ENCODE measurements around the gene LIN7A. TPM values are rescaled to one million over a fixed set of nuclear protein-coding genes. Genes with fewer than 3 reads are reported as not detected.

LIN7A gene
- total RNA-seq, 4 donors from 2014 or later, result 5.3 to 9.3 (median 5.6) TPM

GRCh38 chr12:80968326-80968725 lies 30.6 kb upstream of the LIN7A start:
- H3K36me3 ChIP-seq, result no peaks in the 10 kb centered on the region
- DNase-seq (ENCODE audit: extremely low spot score), result no peak
- no peak overlapping the region for H3K4me3 ChIP-seq
- no peaks in the 10 kb centered on the region for H3K27me3 ChIP-seq
- H3K27ac ChIP-seq (replicated peaks in 1 of 4), result no peak overlapping the region
- no peaks in the 10 kb centered on the region for H3K9me3 ChIP-seq
- TF ChIP-seq CTCF (IDR thresholded peaks at IDR 0.05) (no peak), EP300 (IDR thresholded peaks at IDR 0.05) (no peak), POLR2A (IDR thresholded peaks at IDR 0.05; ENCODE audit: low read depth) (no peak), POLR2AphosphoS5 (IDR thresholded peaks at IDR 0.05) (no peak)
- no peaks in the 10 kb centered on the region for H3K4me1 ChIP-seq
- intact Hi-C loops (cut with DNase I), result no loop called here

GRCh38 chr12:80967565-80967964 lies 29.8 kb upstream of the LIN7A start:
- intact Hi-C loops (cut with DNase I), result no loop called here
- Histone ChIP-seq H3K27me3 (no peaks in the 10 kb centered on the region), H3K9me3 (no peaks in the 10 kb centered on the region), H3K27ac (replicated peaks in 1 of 4) (no peak overlapping the region), H3K4me3 (no peak overlapping the region), H3K4me1 (no peaks in the 10 kb centered on the region), H3K36me3 (no peaks in the 10 kb centered on the region)
- TF ChIP-seq POLR2A (IDR thresholded peaks at IDR 0.05; ENCODE audit: low read depth) (no peak), CTCF (IDR thresholded peaks at IDR 0.05) (no peak), EP300 (IDR thresholded peaks at IDR 0.05) (no peak), POLR2AphosphoS5 (IDR thresholded peaks at IDR 0.05) (no peak)
- DNase-seq (ENCODE audit: extremely low spot score), result no peak
- 75% methylated on average over 3 of the region's 3 CpGs for WGBS

GRCh38 chr12:80966001-80966400 lies 28.3 kb upstream of the LIN7A start:
- DNase-seq (ENCODE audit: extremely low spot score), result no peak
- H3K27me3 ChIP-seq, result no peaks in the 10 kb centered on the region
- intact Hi-C loops (cut with DNase I), result no loop called here
- no peaks in the 10 kb centered on the region for H3K4me1 ChIP-seq
- no peaks in the 10 kb centered on the region for H3K9me3 ChIP-seq
- no peak overlapping the region for H3K27ac ChIP-seq (replicated peaks in 1 of 4)
- 58% methylated on average over 1 of the region's 1 CpG for WGBS
- TF ChIP-seq POLR2AphosphoS5 (IDR thresholded peaks at IDR 0.05) (no peak), CTCF (IDR thresholded peaks at IDR 0.05) (no peak), POLR2A (IDR thresholded peaks at IDR 0.05; ENCODE audit: low read depth) (no peak)
- no peak overlapping the region for H3K4me3 ChIP-seq
- no peaks in the 10 kb centered on the region for H3K36me3 ChIP-seq

GRCh38 chr12:80958162-80958561 lies 20.4 kb upstream of the LIN7A start:
- WGBS, result 89% methylated on average over 5 of the region's 5 CpGs
- Histone ChIP-seq H3K27ac (replicated peaks in 1 of 4) (no peak overlapping the region), H3K9me3 (no peaks in the 10 kb centered on the region), H3K4me1 (no peaks in the 10 kb centered on the region), H3K4me3 (no peak overlapping the region), H3K36me3 (no peaks in the 10 kb centered on the region), H3K27me3 (no peaks in the 10 kb centered on the region)
- no peak for DNase-seq (ENCODE audit: extremely low spot score)
- TF ChIP-seq POLR2A (IDR thresholded peaks at IDR 0.05; ENCODE audit: low read depth), result no peak
- TF ChIP-seq CTCF (IDR thresholded peaks at IDR 0.05), result no peak
- TF ChIP-seq POLR2AphosphoS5 (IDR thresholded peaks at IDR 0.05), result no peak
- TF ChIP-seq EP300 (IDR thresholded peaks at IDR 0.05), result no peak
- intact Hi-C loops (cut with DNase I), result loop anchor here (10.0 kb wide), 1 partner anchor 113 kb away; no protein-coding TSS in a partner anchor

- Histone ChIP-seq H3K27me3 (no peaks in the 10 kb centered on the region), H3K27ac (replicated peaks in 1 of 4) (no peak overlapping the region), H3K4me1 (no peaks in the 10 kb centered on the region), H3K9me3 (no peaks in the 10 kb centered on the region), H3K36me3 (no peaks in the 10 kb centered on the region), H3K4me3 (no peak overlapping the region)
- no peak for DNase-seq (ENCODE audit: extremely low spot score)
- intact Hi-C loops (cut with DNase I), result loop anchor here (10.0 kb wide), 1 partner anchor 110 kb away; no protein-coding TSS in a partner anchor
- no peak for TF ChIP-seq CTCF (IDR thresholded peaks at IDR 0.05)
- TF ChIP-seq POLR2AphosphoS5 (IDR thresholded peaks at IDR 0.05), result no peak
- no peak for TF ChIP-seq POLR2A (IDR thresholded peaks at IDR 0.05; ENCODE audit: low read depth)
- no peak for TF ChIP-seq EP300 (IDR thresholded peaks at IDR 0.05)
- WGBS, result 60% methylated on average over 5 of the region's 5 CpGs
These were observed 17.3 kb upstream of the LIN7A start for GRCh38 chr12:80954857-80955520.

Measured in esophagus muscularis mucosa (tissue), 4 donors.